ENCODE measurements around the gene IL20RA.

Gene IL20RA

GRCh38 chr6:137001299-137001976 is 43.3 kb downstream of the IL20RA start:
- Histone ChIP-seq H3K4me2 (ENCODE audit: low read length) (no peak overlapping the region), H3K27ac (ENCODE audit: low read depth, low read length) (no peak overlapping the region), H3F3A (ENCODE audit: control insufficient read depth, insufficient read depth) (no peaks in the 10 kb centered on the region), H3K4me1 (ENCODE audit: control insufficient read depth, low read length) (no peaks in the 10 kb centered on the region), H3K9me2 (replicated peaks; ENCODE audit: control insufficient read depth, low read length) (no peaks in the 10 kb centered on the region), H3K27me3 (ENCODE audit: control insufficient read depth, low read length) (peaks cover 2% of the 10 kb centered on the region), H3K79me2 (ENCODE audit: control insufficient read depth, low read length) (no peaks in the 10 kb centered on the region), H3K9me3 (ENCODE audit: control insufficient read depth, insufficient read depth, low read length) (no peaks in the 10 kb centered on the region), H4K20me1 (ENCODE audit: control insufficient read depth, insufficient read depth, low read depth, low read length) (no peaks in the 10 kb centered on the region), H3K4me3 (ENCODE audit: low read length) (no peak overlapping the region), H3K36me3 (ENCODE audit: control insufficient read depth, low read length) (no peaks in the 10 kb centered on the region)
- TF ChIP-seq CTCF (IDR thresholded peaks at IDR 0.05; ENCODE audit: low read depth, low read length, poor library complexity, severe bottlenecking) (no peak), EZH2phosphoT487 (IDR thresholded peaks at IDR 0.05; ENCODE audit: borderline replicate concordance, low read length) (no peak)

GRCh38 chr6:137000825-137001224 is 43.9 kb downstream of the IL20RA start:
- peaks cover 2% of the 10 kb centered on the region for H3K27me3 ChIP-seq (ENCODE audit: control insufficient read depth, low read length)
- no peaks in the 10 kb centered on the region for H3K9me2 ChIP-seq (replicated peaks; ENCODE audit: control insufficient read depth, low read length)
- no peaks in the 10 kb centered on the region for H3K9me3 ChIP-seq (ENCODE audit: control insufficient read depth, insufficient read depth, low read length)
- no peak overlapping the region for H3K4me3 ChIP-seq (ENCODE audit: low read length)
- no peaks in the 10 kb centered on the region for H4K20me1 ChIP-seq (ENCODE audit: control insufficient read depth, insufficient read depth, low read depth, low read length)
- no peaks in the 10 kb centered on the region for H3K79me2 ChIP-seq (ENCODE audit: control insufficient read depth, low read length)
- no peaks in the 10 kb centered on the region for H3K36me3 ChIP-seq (ENCODE audit: control insufficient read depth, low read length)
- no peak overlapping the region for H3K4me2 ChIP-seq (ENCODE audit: low read length)
- no peaks in the 10 kb centered on the region for H3K4me1 ChIP-seq (ENCODE audit: control insufficient read depth, low read length)
- no peak for TF ChIP-seq CTCF (IDR thresholded peaks at IDR 0.05; ENCODE audit: low read depth, low read length, poor library complexity, severe bottlenecking)
- no peak for TF ChIP-seq EZH2phosphoT487 (IDR thresholded peaks at IDR 0.05; ENCODE audit: borderline replicate concordance, low read length)
- H3F3A ChIP-seq (ENCODE audit: control insufficient read depth, insufficient read depth): no peaks in the 10 kb centered on the region
- no peak overlapping the region for H3K27ac ChIP-seq (ENCODE audit: low read depth, low read length)

- no peak overlapping the region for H3K4me3 ChIP-seq (ENCODE audit: low read length)
- H3K9me3 ChIP-seq (ENCODE audit: control insufficient read depth, insufficient read depth, low read length): no peaks in the 10 kb centered on the region
- peaks cover 2% of the 10 kb centered on the region for H3K27me3 ChIP-seq (ENCODE audit: control insufficient read depth, low read length)
- no peaks in the 10 kb centered on the region for H3K4me1 ChIP-seq (ENCODE audit: control insufficient read depth, low read length)
- no peaks in the 10 kb centered on the region for H3K79me2 ChIP-seq (ENCODE audit: control insufficient read depth, low read length)
- TF ChIP-seq CTCF (IDR thresholded peaks at IDR 0.05; ENCODE audit: low read depth, low read length, poor library complexity, severe bottlenecking): no peak
- no peak for TF ChIP-seq EZH2phosphoT487 (IDR thresholded peaks at IDR 0.05; ENCODE audit: borderline replicate concordance, low read length)
- H3F3A ChIP-seq (ENCODE audit: control insufficient read depth, insufficient read depth): no peaks in the 10 kb centered on the region
- no peak overlapping the region for H3K27ac ChIP-seq (ENCODE audit: low read depth, low read length)
- no peaks in the 10 kb centered on the region for H3K9me2 ChIP-seq (replicated peaks; ENCODE audit: control insufficient read depth, low read length)
- no peak overlapping the region for H3K4me2 ChIP-seq (ENCODE audit: low read length)
- no peaks in the 10 kb centered on the region for H4K20me1 ChIP-seq (ENCODE audit: control insufficient read depth, insufficient read depth, low read depth, low read length)
- H3K36me3 ChIP-seq (ENCODE audit: control insufficient read depth, low read length): no peaks in the 10 kb centered on the region
Measured at GRCh38 chr6:136995521-136995920, 49.2 kb downstream of the IL20RA start.
